WTC11 (cell line): ENCODE results near the gene NGF.

Experiments used
- CTCF ChIP-seq: fragments of 200-600 bp; IDR thresholded peaks from 2 replicates; pipeline ENCODE4 v1.8.0; 2022; ENCODE audit warnings: antibody characterized with exemption
- ELF4 ChIP-seq: sonication (generic); formaldehyde crosslinking; IDR thresholded peaks from 2 replicates; pipeline ENCODE4 v1.8.1; 2022; ENCODE audit warnings: low read depth, mild to moderate bottlenecking, moderate library complexity, missing genetic modification reagents

GRCh38 chr1:115266729-115267421, 71.2 kb downstream of the NGF start:
- TF ChIP-seq CTCF = no peak
- TF ChIP-seq ELF4 (CRISPR knock-in tag) = no peak
